SK-N-SH treated with all-trans-retinoic acid at 6 μM for 48 hours (cell line): ENCODE results near the gene CHCHD6.

Experiments
- ARNTL ChIP-seq: fragments of 450-650 bp; formaldehyde crosslinking; IDR thresholded peaks from 2 replicates; pipeline ENCODE4 v1.5.0; 2020; ENCODE audit warnings: low read depth, mild to moderate bottlenecking, moderate library complexity, borderline replicate concordance
- CREB5 ChIP-seq: fragments of 250-450 bp; sonication (Bioruptor Pico); IDR thresholded peaks from 2 replicates; pipeline ENCODE4 v1.5.1; 2020; ENCODE audit warnings: low read depth, mild to moderate bottlenecking, moderate library complexity
- PATZ1 ChIP-seq: fragments of 250-450 bp; sonication (Bioruptor Pico); IDR thresholded peaks from 2 replicates; pipeline ENCODE4 v1.8.0; 2020; ENCODE audit warnings: mild to moderate bottlenecking, moderate library complexity, borderline replicate concordance
- RARB ChIP-seq: fragments of 250-450 bp; sonication (Bioruptor Pico); IDR thresholded peaks from 2 replicates; pipeline ENCODE4 v1.8.0; 2021; ENCODE audit warnings: mild to moderate bottlenecking, moderate library complexity
- SNAI2 ChIP-seq: fragments of 250-450 bp; sonication (Bioruptor Pico); IDR thresholded peaks from 2 replicates; pipeline ENCODE4 v1.5.0; 2020; ENCODE audit warnings: mild to moderate bottlenecking, moderate library complexity
- TOX ChIP-seq: fragments of 250-450 bp; sonication (Bioruptor Pico); IDR thresholded peaks from 2 replicates; pipeline ENCODE4 v1.8.0; 2021; ENCODE audit warnings: mild to moderate bottlenecking, moderate library complexity, borderline replicate concordance
- ZFP30 ChIP-seq: fragments of 450-650 bp; formaldehyde crosslinking; IDR thresholded peaks from 2 replicates; pipeline ENCODE4 v1.5.0; 2022; ENCODE audit warnings: mild to moderate bottlenecking, moderate library complexity
- ZNF565 ChIP-seq: fragments of 450-650 bp; formaldehyde crosslinking; conservative IDR thresholded peaks from 2 replicates; pipeline ENCODE4 v1.5.0; 2020; ENCODE audit warnings: low read depth, mild to moderate bottlenecking, moderate library complexity

GRCh38 chr3:126692858-126693257 is 11.2 kb upstream of the CHCHD6 start:
- TF ChIP-seq ZFP30 (CRISPR knock-in tag) = no peak
- TF ChIP-seq SNAI2 (CRISPR knock-in tag) = no peak
- TF ChIP-seq PATZ1 = no peak
- TF ChIP-seq ZNF565 = no peak
- TF ChIP-seq TOX (CRISPR knock-in tag) = no peak
- TF ChIP-seq RARB (CRISPR knock-in tag) = no peak
- no peak for TF ChIP-seq CREB5 (CRISPR knock-in tag)
- no peak for TF ChIP-seq ARNTL
